Measurements from ENCODE around the gene SEC61A2. TPM values are rescaled to one million over a fixed set of nuclear protein-coding genes. Genes with fewer than 3 reads are reported as not detected.

Gene SEC61A2
- total and polyA plus RNA-seq, 7 donors, result 0.69 to 11.1 (median 7.5) TPM

DNA sequence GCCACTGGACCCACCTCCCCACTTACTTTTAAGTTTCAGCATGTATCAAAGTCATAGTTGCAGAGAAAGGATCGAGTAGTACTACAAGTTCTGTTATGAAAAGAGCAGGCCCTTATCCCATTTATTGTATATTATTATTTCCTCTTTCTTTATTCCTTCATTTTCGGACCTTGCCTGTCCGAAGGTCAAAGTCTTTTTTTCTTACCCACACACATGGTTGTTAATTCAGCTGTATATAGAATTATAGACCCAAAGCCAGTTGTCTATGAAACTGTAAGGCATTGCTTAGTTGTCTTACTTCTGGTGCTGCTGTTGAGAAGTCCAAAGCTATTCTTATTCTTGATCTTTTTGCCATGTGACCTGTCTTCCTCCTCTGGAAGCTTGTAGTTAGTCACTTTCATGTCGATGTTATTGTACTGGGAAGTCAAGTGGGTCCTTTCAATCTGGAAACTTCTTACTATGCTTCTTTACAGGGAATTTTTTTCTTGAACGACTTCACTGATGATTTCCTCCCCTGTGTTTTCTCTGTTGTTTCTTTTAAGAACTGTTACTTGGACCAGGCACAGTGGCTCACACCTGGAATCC, 57.9 kb downstream of the SEC61A2 start:
- Histone ChIP-seq H3K4me3 (no peak overlapping the region), H3K9me3 (no peaks in the 10 kb centered on the region), H3K27me3 (no peaks in the 10 kb centered on the region), H3K4me1 (no peaks in the 10 kb centered on the region), H3K27ac (no peak overlapping the region), H3K36me3 (peaks cover 0 to 44% (median 19%) of the 10 kb centered on the region in 4 donors)
- WGBS, 2 donors, result 59 to 82% methylated on average over 5 of the region's 5 CpGs
- intact Hi-C loops (cut with DNase I), result no loop called here
- TF ChIP-seq CTCF (IDR thresholded peaks at IDR 0.05), result no peak
- no peak for TF ChIP-seq POLR2AphosphoS5 (IDR thresholded peaks at IDR 0.05)
- no peak for TF ChIP-seq EP300 (IDR thresholded peaks at IDR 0.05)
- TF ChIP-seq POLR2A (IDR thresholded peaks at IDR 0.05), result no peak
- no peak for DNase-seq

DNA sequence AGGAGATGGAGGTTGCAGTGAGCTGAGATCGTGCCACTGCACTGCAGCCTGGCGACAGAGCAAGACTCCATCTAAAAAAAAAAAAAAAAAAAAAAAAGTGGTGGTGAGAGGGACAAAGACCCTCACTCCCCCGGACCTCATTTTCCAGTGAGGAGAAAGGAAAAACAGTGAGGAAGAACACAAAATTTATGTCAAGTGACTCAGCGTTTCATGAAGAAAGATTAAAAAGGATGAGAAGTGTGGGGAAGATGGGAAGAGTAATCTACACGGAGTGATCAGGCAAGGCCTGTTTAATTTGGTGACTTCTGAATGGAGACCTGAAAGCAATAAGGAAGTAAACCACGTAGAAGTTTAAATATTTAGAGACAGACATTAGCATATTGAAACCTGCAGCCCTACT, 59.2 kb downstream of the SEC61A2 start:
- TF ChIP-seq CTCF (IDR thresholded peaks at IDR 0.05), result no peak
- no peak for TF ChIP-seq EP300 (IDR thresholded peaks at IDR 0.05)
- no peak for TF ChIP-seq POLR2A (IDR thresholded peaks at IDR 0.05)
- TF ChIP-seq POLR2AphosphoS5 (IDR thresholded peaks at IDR 0.05), result no peak
- Histone ChIP-seq H3K27me3 (no peaks in the 10 kb centered on the region), H3K4me3 (no peak overlapping the region), H3K36me3 (peaks cover 0 to 42% (median 19%) of the 10 kb centered on the region in 4 donors), H3K4me1 (peaks cover 0 to 7% (median 5%) of the 10 kb centered on the region in 4 donors), H3K27ac (no peak overlapping the region), H3K9me3 (no peaks in the 10 kb centered on the region)
- intact Hi-C loops (cut with DNase I), result no loop called here
- WGBS, 2 donors, result 68 to 80% methylated on average over 6 of the region's 6 CpGs
- DNase-seq, result no peak

GRCh38 chr10:12189426-12189825, 59.9 kb downstream of the SEC61A2 start:
- 96 to 97% methylated on average over 10 of the region's 10 CpGs for WGBS, 2 donors

GRCh38 chr10:12191715-12192114, 62.2 kb downstream of the SEC61A2 start:
- Histone ChIP-seq H3K27ac (no peak overlapping the region), H3K9me3 (no peaks in the 10 kb centered on the region), H3K27me3 (no peaks in the 10 kb centered on the region), H3K4me1 (peaks cover 0 to 26% (median 20%) of the 10 kb centered on the region in 4 donors), H3K4me3 (no peak overlapping the region), H3K36me3 (peaks cover 0 to 14% (median 4%) of the 10 kb centered on the region in 4 donors)
- TF ChIP-seq EP300 (IDR thresholded peaks at IDR 0.05), result no peak
- DNase-seq, result no peak
- intact Hi-C loops (cut with DNase I), result no loop called here
- WGBS, 2 donors, result 70 to 82% methylated on average over 3 of the region's 3 CpGs

More at GRCh38 chr10:12189426-12189825, 59.9 kb downstream of the SEC61A2 start:
- Histone ChIP-seq H3K4me1 (peaks cover 0 to 15% (median 13%) of the 10 kb centered on the region in 4 donors), H3K27ac (no peak overlapping the region), H3K9me3 (no peaks in the 10 kb centered on the region), H3K4me3 (no peak overlapping the region), H3K36me3 (peaks cover 0 to 34% (median 17%) of the 10 kb centered on the region in 4 donors), H3K27me3 (no peaks in the 10 kb centered on the region)
- DNase-seq, result no peak
- TF ChIP-seq CTCF (IDR thresholded peaks at IDR 0.05) (no peak), EP300 (IDR thresholded peaks at IDR 0.05) (no peak), POLR2A (IDR thresholded peaks at IDR 0.05) (no peak), POLR2AphosphoS5 (IDR thresholded peaks at IDR 0.05) (no peak)
- intact Hi-C loops (cut with DNase I), result no loop called here

- Histone ChIP-seq H3K4me3 (no peak overlapping the region), H3K9me3 (no peaks in the 10 kb centered on the region), H3K27ac (no peak overlapping the region), H3K36me3 (peaks cover 0 to 7% (median 0%) of the 10 kb centered on the region in 4 donors), H3K4me1 (peaks cover 0 to 41% (median 35%) of the 10 kb centered on the region in 4 donors), H3K27me3 (no peaks in the 10 kb centered on the region)
- intact Hi-C loops (cut with DNase I), result no loop called here
- DNase-seq, result no peak
- no peak for TF ChIP-seq POLR2AphosphoS5 (IDR thresholded peaks at IDR 0.05)
- no peak for TF ChIP-seq CTCF (IDR thresholded peaks at IDR 0.05)
- TF ChIP-seq EP300 (IDR thresholded peaks at IDR 0.05), result no peak
- no peak for TF ChIP-seq POLR2A (IDR thresholded peaks at IDR 0.05)
- WGBS, 2 donors, result 86 to 92% methylated on average over 5 of the region's 5 CpGs
These were observed 63.7 kb downstream of the SEC61A2 start for GRCh38 chr10:12193193-12193592.

All from sigmoid colon (tissue), 7 donors.